Kidney (tissue), 14 donors: ENCODE measurements around the gene PHACTR3. TPM values are rescaled to one million over a fixed set of nuclear protein-coding genes. Genes with fewer than 3 reads are reported as not detected.

ENCODE experiments used
- DNase-seq, 5 donors: peaks; one replicate each; pipeline ENCODE4 v3.0.0-alpha.2; 2013 to 2020
- FAIRE-seq: peaks from 2 replicates; lab custom pipeline; 2012; peaks lifted over from hg19 to GRCh38; lab: Jason Lieb, UNC
- H3K27ac ChIP-seq, 2 donors: one replicate each; pipeline ENCODE4 v1.7.0; 2013; ENCODE audit warnings: low read depth in 2 of 2, low read length in 2 of 2, inconsistent platforms in 1 of 2
- H3K27me3 ChIP-seq: one replicate; pipeline ENCODE4 v1.7.1; 2013; ENCODE audit warnings: low read length, inconsistent platforms; ENCODE audit not compliant: control insufficient read depth, insufficient read depth
- H3K36me3 ChIP-seq, 3 donors: one replicate each; pipeline versions ENCODE4 v1.7.0 to v1.7.1; 2013; ENCODE audit warnings: low read length in 3 of 3, control low read depth in 1 of 3, inconsistent platforms in 1 of 3; ENCODE audit not compliant: insufficient read depth in 3 of 3, control insufficient read depth in 2 of 3
- H3K4me1 ChIP-seq, 3 donors: one replicate each; pipeline versions ENCODE4 v1.7.0 to v1.7.1; 2013; ENCODE audit warnings: low read length in 3 of 3, inconsistent platforms in 1 of 3, low read depth in 1 of 3; ENCODE audit not compliant: control insufficient read depth in 2 of 3, insufficient read depth in 2 of 3
- H3K4me3 ChIP-seq, 3 donors: one replicate each; pipeline versions ENCODE4 v1.7.0 to v1.8.1; 2013; ENCODE audit warnings: low read length in 3 of 3, control low read depth in 1 of 3, inconsistent platforms in 1 of 3
- H3K9ac ChIP-seq, 3 donors: one replicate each; pipeline versions ENCODE4 v1.7.0 to v1.7.1; 2013; ENCODE audit warnings: low read length in 3 of 3, control low read depth in 1 of 3, inconsistent platforms in 1 of 3
- H3K9me3 ChIP-seq, 3 donors: one replicate each; pipeline versions ENCODE4 v1.7.0 to v1.7.1; 2013; ENCODE audit warnings: low read length in 3 of 3, control low read depth in 1 of 3, inconsistent platforms in 1 of 3; ENCODE audit not compliant: control insufficient read depth in 2 of 3, insufficient read depth in 1 of 3
- intact Hi-C: fragments of 100-400 bp; cut with DNase I; formaldehyde crosslinking; loops from one replicate; pipeline ENCODE4 v1.11.1; 2022
- polyA plus RNA-seq: library from polyadenylated mRNA; stranded (reverse); fragments of 350-450 nt; fragmentation: Illumina TruSeq; extraction: RNeasy Lipid Tissue Mini Kit (QIAGEN cat#74804); gene quantifications from one replicate; pipeline ENCODE4 v1.2.3, GENCODE V29; 2014; ENCODE audit warnings: low read depth, low replicate concordance; ENCODE audit not compliant: insufficient read depth
- total RNA-seq: library from RNA; stranded (reverse); fragmentation: NEBNext Ultra II Directional; extraction: Animal tissue kit (Norgen Biotek cat#: 25700); gene quantifications from one replicate; pipeline ENCODE4 v1.2.1, GENCODE V29; 2021
- TF ChIP-seq, protein P1 (sequence below): IDR thresholded peaks from 3 replicates; pipeline ENCODE4 v1.5.1; 2012; ENCODE audit warnings: mild to moderate bottlenecking, moderate library complexity, borderline replicate concordance; ENCODE audit not compliant: insufficient read depth; ENCODE audit errors: extremely low read depth
- donor health status: control.
- donor health status: control.
- donor health status: control.
- donor health status: control.
- donor health status: control.
- donor health status: DM: yes; HTN: yes; CAD: no.
- donor health status: Normal renal cell carcinoma (clear cell type).

The PHACTR3 gene
- total and polyA plus RNA-seq, 2 donors from 2014 or later = 1.7 to 12.3 TPM

GRCh38 chr20:59832406-59833363 lies 228.3 kb downstream of the PHACTR3 start:
- H3K9ac ChIP-seq = no peak overlapping the region
- H3K27me3 ChIP-seq = no peaks in the 10 kb centered on the region
- no peaks in the 10 kb centered on the region for H3K36me3 ChIP-seq
- DNase-seq (no peak), FAIRE-seq (no peak)
- TF ChIP-seq, protein P1, sequence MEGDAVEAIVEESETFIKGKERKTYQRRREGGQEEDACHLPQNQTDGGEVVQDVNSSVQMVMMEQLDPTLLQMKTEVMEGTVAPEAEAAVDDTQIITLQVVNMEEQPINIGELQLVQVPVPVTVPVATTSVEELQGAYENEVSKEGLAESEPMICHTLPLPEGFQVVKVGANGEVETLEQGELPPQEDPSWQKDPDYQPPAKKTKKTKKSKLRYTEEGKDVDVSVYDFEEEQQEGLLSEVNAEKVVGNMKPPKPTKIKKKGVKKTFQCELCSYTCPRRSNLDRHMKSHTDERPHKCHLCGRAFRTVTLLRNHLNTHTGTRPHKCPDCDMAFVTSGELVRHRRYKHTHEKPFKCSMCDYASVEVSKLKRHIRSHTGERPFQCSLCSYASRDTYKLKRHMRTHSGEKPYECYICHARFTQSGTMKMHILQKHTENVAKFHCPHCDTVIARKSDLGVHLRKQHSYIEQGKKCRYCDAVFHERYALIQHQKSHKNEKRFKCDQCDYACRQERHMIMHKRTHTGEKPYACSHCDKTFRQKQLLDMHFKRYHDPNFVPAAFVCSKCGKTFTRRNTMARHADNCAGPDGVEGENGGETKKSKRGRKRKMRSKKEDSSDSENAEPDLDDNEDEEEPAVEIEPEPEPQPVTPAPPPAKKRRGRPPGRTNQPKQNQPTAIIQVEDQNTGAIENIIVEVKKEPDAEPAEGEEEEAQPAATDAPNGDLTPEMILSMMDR = no peak
- H3K4me1 ChIP-seq = peaks cover 0 to 2% (median 2%) of the 10 kb centered on the region in 3 donors
- intact Hi-C loops = no loop called here
- H3K4me3 ChIP-seq = no peak overlapping the region
- no peaks in the 10 kb centered on the region for H3K9me3 ChIP-seq
- H3K27ac ChIP-seq = no peak overlapping the region

DNA sequence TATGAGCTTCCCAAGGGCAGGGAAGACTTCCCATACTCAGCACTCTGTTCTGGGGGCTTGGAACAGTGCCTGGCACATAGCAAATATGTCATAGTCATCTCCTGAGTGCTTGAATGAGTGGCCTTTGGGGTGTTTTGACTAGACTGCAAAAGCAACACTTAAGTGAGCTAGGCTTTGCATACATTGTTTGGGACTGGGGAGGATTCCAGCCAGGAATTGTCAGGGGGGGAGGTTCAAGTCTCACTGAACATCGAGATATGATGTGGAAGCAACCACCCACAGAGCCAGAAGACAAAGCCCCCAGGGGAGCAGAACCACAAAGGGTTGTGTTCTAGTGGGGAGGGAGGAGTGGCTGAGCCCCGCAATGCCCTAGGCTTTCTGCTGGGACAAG lies 230.7 kb downstream of the PHACTR3 start:
- Histone ChIP-seq H3K27ac (no peak overlapping the region), H3K4me3 (no peak overlapping the region), H3K9ac (no peak overlapping the region), H3K27me3 (no peaks in the 10 kb centered on the region), H3K36me3 (no peaks in the 10 kb centered on the region), H3K4me1 (peaks cover 0 to 2% (median 2%) of the 10 kb centered on the region in 3 donors), H3K9me3 (no peaks in the 10 kb centered on the region)
- TF ChIP-seq, protein P1 = no peak
- intact Hi-C loops = no loop called here
- peak in 3 of 5 donors; percentile 35 to 76 (median 72) for DNase-seq
- FAIRE-seq = no peak

- H3K9me3 ChIP-seq = no peaks in the 10 kb centered on the region
- peaks cover 0 to 2% (median 2%) of the 10 kb centered on the region in 3 donors for H3K4me1 ChIP-seq
- peak overlapping the region in 2 of 3 donors; percentile 8 to 33 for H3K4me3 ChIP-seq
- no peaks in the 10 kb centered on the region for H3K27me3 ChIP-seq
- H3K27ac ChIP-seq = no peak overlapping the region
- no peak for FAIRE-seq
- intact Hi-C loops = no loop called here
- no peak overlapping the region for H3K9ac ChIP-seq
- TF ChIP-seq, protein P1 = no peak
- H3K36me3 ChIP-seq = no peaks in the 10 kb centered on the region
- peak; percentile 83 to 93 (median 87) for DNase-seq
Observed at GRCh38 chr20:59835448-59836395, 231.4 kb downstream of the PHACTR3 start.
